HG02642 (cell line): ENCODE data around the gene SLC4A7.
"Not testable (repeated sequence)": the region's sequence is repeated elsewhere in the genome, so short reads cannot be mapped to it uniquely, and the experiment has no call there.

Experiments
- ATAC-seq: cut with Tn5 transposase; IDR thresholded peaks from one replicate; pipeline ENCODE4 v1.9.1; 2021; ENCODE audit warnings: mild to moderate bottlenecking; ENCODE audit not compliant: unreplicated experiment, poor library complexity

Gene SLC4A7

DNA sequence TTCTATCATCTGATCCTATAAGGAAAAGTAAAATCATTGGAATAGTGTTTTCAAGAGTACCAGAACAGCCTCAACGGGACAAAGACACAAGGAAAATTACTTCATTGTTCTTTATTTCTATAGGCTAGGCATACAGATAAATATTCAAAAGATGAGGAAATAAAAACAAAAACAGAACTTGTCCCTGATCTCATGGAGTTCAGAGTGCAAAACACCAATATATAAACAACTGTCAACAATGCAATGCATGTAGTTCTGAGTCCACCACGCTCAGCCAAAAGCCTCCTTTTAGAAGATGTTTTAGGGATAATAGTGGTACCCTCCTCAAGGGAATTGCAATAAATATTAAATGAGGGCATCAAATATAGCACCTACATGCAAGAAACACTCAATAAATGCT, 4.6 kb upstream of the SLC4A7 start:
- ATAC-seq, result no peak

DNA sequence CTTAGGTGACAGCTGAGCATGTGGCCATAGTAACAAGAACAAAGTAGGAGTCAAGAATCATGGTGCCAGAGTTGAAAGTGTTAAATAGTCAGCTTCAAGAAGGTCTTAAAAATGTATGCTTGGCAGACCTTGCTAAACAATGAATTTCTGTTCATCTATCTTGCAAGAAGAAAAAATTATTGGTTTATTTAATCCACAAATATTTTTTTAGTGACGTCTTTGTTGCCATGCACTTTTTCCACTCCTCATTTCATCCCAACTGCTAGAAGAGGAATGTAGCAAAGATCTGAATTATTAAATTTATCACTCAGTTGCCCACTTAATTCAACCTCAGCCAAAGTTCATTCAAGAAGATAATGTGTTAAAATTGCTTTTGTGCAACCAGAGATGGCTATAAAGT, 3.2 kb upstream of the SLC4A7 start:
- ATAC-seq, result no peak

DNA sequence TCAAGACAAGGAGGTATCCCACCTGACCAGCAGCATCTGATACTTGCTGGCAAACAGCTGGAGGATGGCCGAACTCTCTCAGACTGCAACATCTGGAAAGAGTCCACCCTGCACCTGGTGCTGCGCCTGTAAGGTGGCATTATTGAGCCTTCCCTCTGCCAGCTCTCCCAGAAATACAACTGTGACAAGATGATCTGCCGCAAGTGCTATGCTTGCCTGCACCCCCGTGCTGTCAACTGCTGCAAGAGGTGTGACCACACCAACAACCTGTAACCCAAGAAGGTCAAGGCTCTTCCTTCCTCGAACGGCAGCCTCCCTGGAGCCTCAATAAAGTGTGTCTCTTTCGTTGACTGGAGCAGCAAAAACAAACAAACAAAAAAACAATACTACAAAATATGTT, 2.2 kb upstream of the SLC4A7 start:
- no peak for ATAC-seq

DNA sequence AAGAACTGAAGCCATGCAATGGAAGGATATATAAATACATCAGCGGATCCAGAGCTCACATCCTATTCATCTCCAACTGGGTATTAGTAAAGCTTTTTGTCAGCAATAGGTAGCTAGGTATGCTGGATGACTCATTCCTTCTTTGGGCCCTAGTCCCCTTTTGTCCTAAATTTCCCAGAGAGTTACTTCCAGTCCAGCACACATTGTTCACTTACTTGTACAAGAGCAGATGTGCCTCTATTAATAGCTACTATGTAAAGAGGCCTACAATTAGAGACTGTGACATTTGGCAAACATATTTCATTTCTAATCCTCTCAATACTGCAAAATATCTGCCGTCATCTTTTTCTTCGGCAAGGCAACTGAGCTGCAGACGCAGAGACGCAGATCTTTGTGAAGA, 1.7 kb upstream of the SLC4A7 start:
- no peak for ATAC-seq

DNA sequence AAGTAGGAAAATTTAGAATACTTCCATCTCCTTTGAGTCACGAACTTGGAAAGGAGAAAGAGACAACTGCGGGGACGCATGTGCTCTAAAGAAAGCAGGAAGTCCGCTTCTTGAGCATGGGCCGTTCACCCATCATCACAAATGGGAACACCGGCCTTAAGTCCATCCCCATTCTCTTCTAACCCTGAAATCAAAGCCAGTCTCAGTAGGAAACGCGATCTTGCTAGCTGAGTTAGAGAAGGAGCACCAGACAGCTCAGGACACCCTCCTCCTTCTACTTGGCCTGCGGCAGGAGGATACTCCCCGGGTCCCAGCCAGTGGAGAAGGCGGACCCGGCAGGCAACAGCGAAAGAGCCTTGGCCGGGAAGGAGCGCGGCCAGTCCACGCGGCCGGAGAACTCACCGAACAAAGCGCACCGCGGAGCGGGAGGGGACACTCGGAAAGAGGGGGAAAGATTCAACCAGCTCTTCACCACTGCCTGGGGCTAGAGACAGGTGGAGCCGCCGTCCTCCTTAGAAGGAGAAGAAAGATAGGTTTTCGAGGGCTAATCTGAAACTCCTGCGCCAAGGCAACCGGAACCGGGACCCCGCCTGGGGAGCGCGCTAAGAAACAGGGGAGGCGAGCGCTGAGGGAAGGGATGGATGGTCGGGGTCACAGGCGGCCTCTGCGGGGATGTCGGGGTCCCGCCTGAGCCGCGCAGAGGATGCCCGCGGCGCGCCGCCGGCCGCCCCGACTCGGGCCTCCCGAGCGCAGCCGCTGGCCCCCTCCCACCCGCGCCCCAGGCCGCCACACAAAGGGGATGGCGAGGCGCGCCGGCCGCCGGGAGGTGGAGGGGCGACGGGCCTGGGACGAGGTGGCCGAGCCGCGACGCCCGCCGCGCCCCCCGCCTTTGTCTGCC, 818 bp downstream of the SLC4A7 start:
- peak; percentile 19 for ATAC-seq

DNA sequence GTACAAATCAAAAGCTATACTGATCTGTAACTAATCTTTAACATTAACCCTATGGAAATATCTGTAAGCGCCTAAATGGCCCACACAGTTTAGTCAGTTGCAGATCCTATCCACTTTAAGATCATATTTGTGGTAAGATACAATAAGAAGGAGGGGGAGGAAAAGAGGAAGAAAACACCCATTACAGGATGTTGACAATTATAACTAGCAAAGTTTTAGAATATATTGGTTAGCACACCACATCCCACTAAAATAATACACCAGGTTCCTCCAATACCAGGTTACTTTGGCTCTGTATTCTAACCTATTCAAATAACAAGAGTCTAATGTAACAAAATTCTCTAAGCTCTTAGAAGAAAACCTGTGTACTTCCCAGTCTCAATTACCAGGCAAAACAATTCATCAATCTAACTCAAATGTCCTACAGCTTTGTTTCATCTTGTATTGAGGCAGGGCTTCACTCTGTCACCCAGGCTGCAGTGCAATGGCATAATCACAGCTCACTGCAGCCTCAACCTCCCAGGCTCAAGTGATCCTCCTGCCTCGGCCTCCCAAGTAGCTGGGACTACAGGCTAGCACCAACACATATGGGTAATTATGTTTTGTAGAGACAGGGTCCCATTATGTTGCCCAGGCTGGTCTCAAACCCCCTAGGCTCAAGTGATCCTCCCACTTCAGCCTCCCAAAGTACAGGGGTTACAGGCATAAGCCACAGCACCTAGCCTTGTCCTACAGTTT, 4.2 kb downstream of the SLC4A7 start:
- ATAC-seq, result no peak

DNA sequence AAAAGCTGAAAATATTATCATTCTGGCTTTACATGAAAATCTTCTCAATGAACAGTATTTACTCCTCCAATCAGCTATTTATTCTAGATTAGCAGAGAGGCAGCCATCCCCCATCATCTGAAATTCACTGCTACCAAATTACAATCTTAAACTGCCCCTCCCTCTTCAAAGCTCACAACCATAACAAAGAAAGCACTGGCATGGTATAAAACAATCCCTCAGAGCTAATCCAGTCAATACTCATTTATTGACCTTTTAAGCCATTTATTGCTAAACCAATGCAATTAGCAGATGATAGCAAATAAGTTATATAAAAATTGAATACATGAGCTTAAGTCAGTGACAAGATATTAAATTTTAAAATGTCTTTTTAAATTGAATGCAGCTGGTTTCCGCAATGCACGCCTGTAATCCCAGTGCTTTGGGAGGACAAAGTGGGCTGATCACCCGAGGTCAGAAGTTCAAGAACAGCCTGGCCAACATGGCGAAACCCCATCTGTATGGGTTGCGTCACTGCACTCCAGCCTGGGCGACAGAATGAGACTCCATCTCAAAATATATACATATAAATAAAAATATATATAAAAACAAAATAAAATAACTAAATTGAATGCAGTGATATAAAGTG, 12.1 kb downstream of the SLC4A7 start:
- ATAC-seq, result no peak

DNA sequence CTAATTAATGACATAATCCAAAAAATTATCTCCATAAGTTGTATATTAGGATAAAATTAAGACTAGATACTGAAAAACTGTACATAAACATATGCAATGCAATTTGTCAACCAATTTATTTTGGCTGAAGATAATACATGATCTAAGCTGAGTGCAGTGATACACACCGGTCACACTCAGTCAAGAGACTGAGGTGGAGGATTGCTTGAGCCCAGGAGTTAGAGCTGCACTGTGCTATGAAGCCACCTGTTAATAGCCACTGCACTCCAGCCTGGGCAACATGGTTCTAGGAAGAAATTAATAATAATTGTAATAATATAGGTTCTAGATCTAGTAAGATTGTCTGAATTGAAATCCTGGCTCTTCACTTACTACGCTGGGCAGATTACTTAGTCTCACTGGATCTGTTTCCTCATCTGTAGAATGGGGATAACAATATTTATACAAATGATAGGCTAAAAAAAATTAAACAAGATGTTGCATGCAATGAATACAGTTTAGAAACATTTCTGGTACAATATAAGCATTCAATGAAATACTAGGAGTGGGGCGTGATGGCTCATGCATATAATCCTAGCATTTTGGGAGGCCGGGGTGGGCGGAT, 15.8 kb downstream of the SLC4A7 start:
- ATAC-seq, result no peak

DNA sequence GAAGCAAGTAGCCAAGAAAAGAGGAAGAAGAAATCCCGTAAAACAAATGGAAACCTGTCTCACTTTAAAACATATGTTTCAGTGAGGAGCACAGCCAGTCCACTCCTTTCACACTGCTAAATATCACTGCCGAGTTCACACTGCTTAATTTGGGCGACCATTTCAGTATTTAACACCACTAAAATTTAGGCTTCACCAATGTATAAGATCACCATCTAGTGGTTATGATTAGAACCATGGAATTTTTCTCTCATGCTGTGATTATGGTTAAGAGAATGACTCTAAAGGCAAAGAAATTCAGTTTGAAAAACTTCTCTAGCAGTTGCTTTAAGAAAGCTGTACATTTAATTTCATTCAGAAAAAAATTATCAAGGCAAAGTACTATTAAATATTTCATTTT, 16.6 kb downstream of the SLC4A7 start:
- peak; percentile 86 for ATAC-seq

DNA sequence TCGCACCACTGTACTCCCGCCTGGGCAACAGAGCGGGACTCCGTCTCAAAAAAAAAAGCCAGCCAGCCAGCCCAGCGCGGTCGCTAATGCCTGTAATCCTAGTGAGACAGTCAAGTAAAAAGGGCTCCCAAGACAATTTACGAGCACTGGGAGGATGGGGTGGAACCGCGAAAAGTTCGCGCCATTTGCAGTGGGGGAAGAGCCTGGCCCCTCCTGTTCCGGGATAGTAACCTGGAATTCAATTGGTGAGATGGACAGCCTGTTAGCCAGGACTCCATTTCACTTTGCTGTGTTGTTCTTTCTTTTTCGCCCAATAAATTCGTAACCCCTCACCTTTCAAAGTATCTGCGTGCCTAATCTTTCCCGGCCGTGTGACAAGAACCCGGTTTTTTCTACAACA, 19.5 kb downstream of the SLC4A7 start:
- no peak for ATAC-seq

DNA sequence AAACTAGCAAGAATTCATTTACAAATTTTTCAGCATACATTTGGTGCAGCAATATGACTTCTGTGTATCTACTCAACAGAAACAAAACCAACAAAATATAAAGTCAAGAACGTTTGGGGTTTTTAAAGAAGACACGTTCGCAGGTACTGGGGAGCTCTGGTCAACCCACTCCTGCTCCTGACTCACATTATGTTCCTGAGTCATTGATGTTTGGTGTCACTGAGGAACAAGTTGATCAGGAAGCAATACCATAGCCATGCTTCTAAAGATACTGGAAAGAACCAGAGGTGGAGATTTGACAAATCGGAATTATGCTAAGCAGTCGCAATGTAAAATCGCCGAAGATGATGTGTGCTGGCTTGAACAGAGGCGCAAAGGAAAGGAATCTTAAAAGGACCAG, 22.0 kb downstream of the SLC4A7 start:
- no peak for ATAC-seq

DNA sequence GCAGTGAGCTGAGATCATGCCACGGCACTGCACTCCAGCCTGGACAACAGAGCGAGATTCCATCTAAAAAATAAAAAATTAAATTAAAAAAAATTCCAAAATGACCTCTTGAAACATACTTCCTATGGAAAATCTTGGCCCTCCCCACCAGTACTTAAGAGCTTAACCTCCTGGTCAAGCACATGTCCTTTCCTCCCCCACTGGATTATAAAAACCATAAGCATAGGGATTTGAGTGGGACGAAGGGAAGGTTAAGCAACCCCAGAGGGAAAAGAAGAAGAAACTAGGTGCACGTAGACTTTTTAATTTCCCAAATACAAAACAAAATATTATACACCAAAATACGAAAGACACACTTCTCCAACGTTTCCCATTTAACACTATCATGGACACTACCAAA, 25.3 kb downstream of the SLC4A7 start:
- no peak for ATAC-seq

DNA sequence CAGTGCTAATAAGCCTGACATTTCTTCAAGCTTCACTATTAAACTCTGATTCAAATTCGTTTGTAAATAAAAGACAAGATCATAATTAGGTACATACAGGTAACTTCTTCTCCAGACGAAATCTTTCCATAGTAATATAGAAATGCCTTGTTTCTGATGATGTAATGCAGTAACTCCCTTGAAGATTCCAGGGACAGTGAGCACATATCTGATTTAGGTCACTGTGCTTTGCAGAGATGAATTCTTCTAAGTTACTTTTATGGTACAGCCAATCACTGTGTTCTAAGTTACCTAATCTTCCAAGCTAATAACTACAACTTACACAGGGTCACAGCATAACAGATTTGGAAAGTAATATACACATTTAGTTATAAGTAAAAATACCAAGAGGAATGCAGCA, 27.6 kb downstream of the SLC4A7 start:
- no peak for ATAC-seq

DNA sequence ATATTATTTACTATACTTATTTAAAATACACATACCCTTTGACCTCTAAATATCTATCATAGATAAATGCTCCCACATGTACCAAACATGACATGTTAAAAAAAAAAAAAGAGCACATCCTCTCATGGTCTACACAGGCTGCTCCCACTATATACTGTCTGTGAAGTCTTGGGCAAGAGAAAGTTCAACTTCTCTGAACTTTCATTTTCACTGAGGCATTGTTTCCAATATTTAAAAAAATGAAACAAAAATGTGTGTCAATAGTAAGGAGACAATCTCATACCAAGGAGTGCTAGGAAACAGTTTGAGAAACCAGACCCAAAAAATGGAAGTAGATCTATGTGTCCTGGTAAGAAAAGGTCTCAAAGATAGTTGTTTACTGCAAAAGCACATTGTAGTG, 29.3 kb downstream of the SLC4A7 start:
- ATAC-seq, result peak; percentile 66

DNA sequence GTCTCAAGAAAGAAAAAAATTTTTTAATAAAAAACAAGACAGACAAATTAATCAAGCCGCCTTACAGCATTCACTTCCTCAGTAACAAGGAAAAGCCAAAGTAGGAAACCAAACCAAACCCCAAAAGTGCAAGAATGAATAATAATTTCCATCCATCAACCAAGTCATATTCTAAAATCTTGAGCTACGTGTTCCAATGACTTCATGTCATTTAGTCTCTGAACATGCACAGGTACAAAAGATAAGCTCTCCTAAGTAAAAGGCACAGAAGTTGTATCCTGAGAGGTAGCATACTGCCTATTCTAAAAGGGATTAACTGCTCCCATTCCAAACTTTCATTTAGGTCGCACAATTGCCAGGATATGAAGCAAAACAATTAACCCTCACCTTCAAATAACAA, 29.7 kb downstream of the SLC4A7 start:
- no peak for ATAC-seq

DNA sequence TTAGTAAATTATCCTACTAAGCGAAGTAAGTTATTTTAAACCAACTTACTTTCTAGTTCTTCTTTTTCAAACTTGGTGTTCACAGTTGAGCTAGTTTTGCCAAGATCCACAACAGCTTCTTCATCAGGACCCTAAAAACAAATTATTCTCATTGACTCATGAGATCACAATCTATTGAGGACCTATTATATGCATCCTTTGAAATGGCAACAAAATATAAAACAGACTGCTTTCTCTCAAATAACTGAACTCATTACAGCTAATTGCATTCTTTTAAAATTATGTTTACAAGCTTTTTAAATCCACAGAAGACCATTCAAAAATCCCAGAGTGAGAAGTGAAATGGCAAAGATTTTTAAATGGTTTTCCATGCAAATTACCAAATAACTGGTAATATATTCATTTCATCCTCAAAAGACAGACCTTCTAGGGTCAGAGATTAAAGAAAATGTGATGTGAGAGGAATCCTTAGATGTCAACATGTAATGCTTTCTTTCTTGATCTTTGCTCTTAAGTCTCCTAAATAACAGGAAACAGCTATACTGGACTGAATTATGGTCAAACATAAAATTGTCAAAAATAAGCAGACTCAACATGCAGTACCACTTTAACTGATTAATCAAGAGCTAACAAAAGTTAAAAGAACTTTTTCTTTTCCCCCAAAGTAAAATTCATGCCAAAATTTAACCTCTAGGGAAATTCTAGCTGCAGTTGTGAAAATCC, 31.7 kb downstream of the SLC4A7 start:
- ATAC-seq, result no peak

DNA sequence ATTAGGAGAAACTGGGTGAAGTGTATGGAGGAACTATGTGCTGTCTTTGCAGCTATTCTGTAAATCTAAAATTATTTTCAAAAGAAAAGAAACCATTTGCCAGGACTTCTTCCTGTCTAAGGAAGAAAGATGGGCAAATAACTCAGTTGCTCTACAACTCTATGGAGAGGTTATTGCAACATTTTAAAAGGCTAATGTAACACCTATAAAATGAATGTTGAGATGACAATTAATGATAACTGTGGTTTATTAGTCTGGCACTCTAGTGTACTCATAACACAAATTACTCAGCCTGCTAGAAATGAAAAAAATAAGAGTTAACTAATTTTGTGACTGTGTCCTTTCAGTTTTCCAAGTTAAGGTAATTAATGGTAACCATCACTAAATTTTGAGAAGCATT, 32.3 kb downstream of the SLC4A7 start:
- ATAC-seq, result no peak

DNA sequence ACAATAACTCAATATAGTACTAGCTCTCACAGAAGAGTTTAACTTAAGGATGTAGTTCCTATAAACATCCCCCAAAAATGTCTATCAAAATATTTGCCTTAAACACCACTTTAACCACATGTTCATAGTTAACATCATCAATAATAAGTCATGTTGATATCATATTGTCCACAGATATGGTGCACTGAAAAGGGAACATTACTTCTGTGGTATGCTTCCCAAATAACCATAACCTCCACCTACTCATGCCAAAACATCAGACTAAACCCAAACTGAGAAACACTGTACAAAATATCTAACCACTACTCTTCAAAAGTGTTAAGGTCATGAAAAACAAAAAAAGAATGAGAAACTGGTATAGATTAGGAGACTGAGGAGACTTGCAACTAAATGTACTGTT, 32.9 kb downstream of the SLC4A7 start:
- ATAC-seq, result no peak

DNA sequence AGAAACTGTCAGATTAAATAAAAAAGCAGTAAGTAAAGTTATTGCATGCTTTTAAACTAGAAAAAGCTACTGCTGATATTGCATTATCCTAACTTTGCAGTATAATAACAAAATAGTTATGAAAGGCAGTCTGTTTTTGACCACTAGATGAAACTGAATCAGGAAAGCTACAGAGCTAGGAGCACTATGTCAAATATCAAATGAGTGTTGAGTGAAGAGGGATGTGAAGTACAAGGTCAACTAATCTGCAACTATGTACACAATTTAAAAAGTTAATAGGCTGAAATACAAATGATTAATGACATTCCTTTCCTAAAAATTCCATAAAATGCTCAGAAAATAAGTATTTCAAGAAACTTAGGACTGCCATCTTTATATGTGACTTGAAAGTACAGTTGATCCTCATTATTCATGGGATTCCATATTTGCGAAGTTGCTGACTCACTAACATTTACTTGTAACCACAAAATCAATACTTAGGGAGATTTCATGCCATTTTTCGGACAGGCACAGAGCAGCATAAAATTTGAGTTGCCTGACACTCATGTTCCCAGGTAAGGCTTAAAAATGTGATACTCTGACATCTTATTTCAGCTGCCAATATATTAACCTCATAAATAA, 34.5 kb downstream of the SLC4A7 start:
- ATAC-seq, result no peak

DNA sequence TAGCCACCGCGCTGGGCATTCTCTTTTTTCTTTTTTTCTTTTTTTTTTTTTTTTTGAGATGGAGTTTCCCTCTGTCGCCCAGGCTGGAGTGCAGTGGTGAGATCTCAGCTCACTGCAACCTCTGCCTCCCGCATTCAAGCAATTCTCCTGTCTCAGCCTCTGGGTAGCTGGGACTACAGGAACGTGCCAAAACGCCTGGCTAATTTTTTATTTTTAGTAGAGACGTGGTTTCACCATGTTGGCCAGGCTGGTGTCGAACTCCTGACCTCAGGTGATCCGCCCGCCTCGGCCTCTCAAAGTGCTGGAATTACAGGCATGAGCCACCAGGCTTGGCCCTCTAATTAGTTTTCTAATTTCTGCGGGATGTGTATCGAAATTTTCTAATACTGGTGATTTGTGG, 41.2 kb downstream of the SLC4A7 start:
- not testable (repeated sequence) for ATAC-seq
